CD14-positive monocyte (primary cell): Measurements from ENCODE around the gene SEPTIN7. TPM values are rescaled to one million over a fixed set of nuclear protein-coding genes. Genes with fewer than 3 reads are reported as not detected.
"Not testable (repeated sequence)": the region's sequence is repeated elsewhere in the genome, so short reads cannot be mapped to it uniquely, and the experiment has no call there.

Experiments used
- DNase-seq, 3 donors: peaks; one replicate each; pipeline ENCODE4 v3.0.0-alpha.2; 2011 to 2022
- H2AFZ ChIP-seq: 2 replicates; pipeline ENCODE4 v1.6.0; 2012; ENCODE audit warnings: mild to moderate bottlenecking, low read depth, low read length, inconsistent platforms; ENCODE audit not compliant: insufficient read depth, poor library complexity, severe bottlenecking
- H3K27ac ChIP-seq, 2 donors: 1 replicate in 1 of 2; 2 replicates in 1 of 2; pipeline ENCODE4 v1.5.1; 2012 to 2013; ENCODE audit warnings: low read length in 2 of 2, control low read depth in 1 of 2, inconsistent platforms in 1 of 2, low read depth in 1 of 2, mild to moderate bottlenecking in 1 of 2
- H3K27me3 ChIP-seq, 2 donors: one replicate each; pipeline versions ENCODE4 v1.6.0 to v1.6.1; 2011 to 2013; ENCODE audit warnings: low read length in 2 of 2; ENCODE audit not compliant: control insufficient read depth in 2 of 2, insufficient read depth in 2 of 2
- H3K36me3 ChIP-seq, 2 donors: replicated peaks in 1 of 2; 1 replicate in 1 of 2; 2 replicates in 1 of 2; pipeline versions ENCODE4 v1.5.1 to v1.6.1; 2012 to 2013; ENCODE audit warnings: low read length in 2 of 2, control low read depth in 1 of 2, inconsistent platforms in 1 of 2, mild to moderate bottlenecking in 1 of 2; ENCODE audit not compliant: insufficient read depth in 2 of 2, control insufficient read depth in 1 of 2
- H3K4me1 ChIP-seq, 2 donors: 1 replicate in 1 of 2; 2 replicates in 1 of 2; pipeline versions ENCODE4 v1.5.1 to v1.6.1; 2012 to 2013; ENCODE audit warnings: low read length in 2 of 2, control low read depth in 1 of 2, inconsistent platforms in 1 of 2, mild to moderate bottlenecking in 1 of 2, moderate library complexity in 1 of 2; ENCODE audit not compliant: insufficient read depth in 2 of 2, control insufficient read depth in 1 of 2
- H3K4me2 ChIP-seq: replicated peaks from 2 replicates; pipeline ENCODE3; 2012; ENCODE audit warnings: low read length, moderate library complexity, mild to moderate bottlenecking; ENCODE audit not compliant: poor library complexity, severe bottlenecking; ENCODE audit errors: extremely low read depth
- H3K4me3 ChIP-seq, 3 experiments: fragments of 200-600 bp in 1 of 3; sonication (generic) in 1 of 3; replicated peaks in 1 of 3; 1 replicate in 2 of 3; 2 replicates in 1 of 3; pipeline ENCODE4 v1.5.1; 2011 to 2013; ENCODE audit warnings: low read length in 3 of 3, mild to moderate bottlenecking in 3 of 3, control low read depth in 2 of 3, low read depth in 2 of 3, inconsistent platforms in 1 of 3, moderate library complexity in 1 of 3
- H3K79me2 ChIP-seq: 2 replicates; pipeline ENCODE4 v1.6.0; 2012; ENCODE audit warnings: mild to moderate bottlenecking, control low read depth, inconsistent platforms, low read length, moderate library complexity; ENCODE audit not compliant: insufficient read depth
- H3K9ac ChIP-seq: 2 replicates; pipeline ENCODE4 v1.6.0; 2017; ENCODE audit warnings: low read length, mild to moderate bottlenecking; ENCODE audit not compliant: insufficient read depth, poor library complexity, severe bottlenecking
- H3K9me3 ChIP-seq, 2 donors: replicated peaks in 1 of 2; 1 replicate in 1 of 2; 2 replicates in 1 of 2; pipeline versions ENCODE4 v1.5.1 to v1.6.1; 2012 to 2013; ENCODE audit warnings: low read length in 2 of 2, control low read depth in 1 of 2; ENCODE audit not compliant: control insufficient read depth in 1 of 2, insufficient read depth in 1 of 2
- H4K20me1 ChIP-seq: 2 replicates; pipeline ENCODE4 v1.6.0; 2012; ENCODE audit warnings: mild to moderate bottlenecking, low read length, control low read depth, moderate library complexity; ENCODE audit not compliant: insufficient read depth
- H3K27ac Mint-ChIP-seq, 7 donors: one replicate each; pipeline ENCODE4 v1.8.0; 2020; ENCODE audit warnings: mild to moderate bottlenecking in 7 of 7, mixed read lengths in 7 of 7, moderate library complexity in 6 of 7, inconsistent platforms in 2 of 7
- H3K27me3 Mint-ChIP-seq, 3 donors: one replicate each; pipeline ENCODE4 v1.8.0; 2021 to 2022; ENCODE audit warnings: low read depth in 3 of 3, mild to moderate bottlenecking in 3 of 3, mixed read lengths in 3 of 3, moderate library complexity in 3 of 3, inconsistent platforms in 1 of 3
- H3K36me3 Mint-ChIP-seq, 2 donors: one replicate each; pipeline ENCODE4 v1.8.0; 2020; ENCODE audit warnings: mixed read lengths in 2 of 2, inconsistent platforms in 1 of 2, mild to moderate bottlenecking in 1 of 2
- H3K4me1 Mint-ChIP-seq: one replicate; pipeline ENCODE4 v1.8.0; 2020; ENCODE audit warnings: mild to moderate bottlenecking, mixed read lengths
- H3K4me3 Mint-ChIP-seq, 2 donors: one replicate each; pipeline ENCODE4 v1.8.0; 2020; ENCODE audit warnings: mild to moderate bottlenecking in 2 of 2, mixed read lengths in 2 of 2, moderate library complexity in 1 of 2
- H3K9me3 Mint-ChIP-seq, 7 donors: one replicate each; pipeline ENCODE4 v1.8.0; 2020 to 2022; ENCODE audit warnings: mixed read lengths in 7 of 7, mild to moderate bottlenecking in 6 of 7, moderate library complexity in 6 of 7, inconsistent platforms in 2 of 7
- WGBS: methylation state at CpG from one replicate; pipeline ENCODE4 v1.1.5; 2013; ENCODE audit warnings: missing lambda C conversion rate; ENCODE audit not compliant: insufficient coverage; 5-methylcytosine and 5-hydroxymethylcytosine counted together
- intact Hi-C, 2 donors: fragments of 100-400 bp; cut with micrococcal nuclease; formaldehyde crosslinking; loops; one replicate each; pipeline versions ENCODE4 v1.15.0 to v1.15.1; 2023
- polyA plus RNA-seq, 3 donors: library from polyadenylated mRNA; depleted of rRNA in 1 of 3; unstranded in 2 of 3; stranded (reverse) in 1 of 3; fragments of 300-500 nt in 2 of 3; fragments of >200 nt in 1 of 3; fragmentation: Illumina TruSeq in 2 of 3; gene quantifications; 1 replicate in 2 of 3; 2 replicates in 1 of 3; pipeline ENCODE4 v1.2.3, GENCODE V29; 2012 to 2021
- TF ChIP-seq, protein P1 (sequence below): fragments of 200-600 bp; IDR thresholded peaks from one replicate; pipeline ENCODE4 v1.8.0; 2022; ENCODE audit warnings: antibody characterized with exemption, mild to moderate bottlenecking

Gene SEPTIN7
- polyA plus RNA-seq, 3 donors: 60.9 to 322 (median 224) TPM

DNA sequence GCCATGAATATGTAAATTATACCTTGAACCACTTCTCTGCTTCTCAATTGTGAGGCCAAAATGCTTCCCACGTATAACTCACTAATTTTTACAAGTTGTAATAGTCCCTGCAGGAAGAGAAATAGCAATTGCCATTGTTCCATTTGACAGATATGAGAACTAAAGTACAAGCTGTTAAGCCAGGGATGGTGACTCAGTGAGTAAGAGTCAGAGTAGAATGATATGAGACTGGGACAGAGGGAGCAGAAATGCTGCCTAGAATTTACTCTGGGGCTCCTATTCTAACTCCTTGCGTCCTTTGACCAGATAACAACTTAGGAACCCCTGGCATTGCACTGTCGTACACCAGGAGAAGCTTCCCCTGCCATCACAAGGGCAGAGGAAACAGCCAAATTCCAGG lies 45.1 kb upstream of the SEPTIN7 start:
- H3K4me1 ChIP-seq: no peaks in the 10 kb centered on the region
- H3K27ac ChIP-seq: no peak overlapping the region
- no peak overlapping the region for H3K4me3 ChIP-seq
- TF ChIP-seq, protein P1, sequence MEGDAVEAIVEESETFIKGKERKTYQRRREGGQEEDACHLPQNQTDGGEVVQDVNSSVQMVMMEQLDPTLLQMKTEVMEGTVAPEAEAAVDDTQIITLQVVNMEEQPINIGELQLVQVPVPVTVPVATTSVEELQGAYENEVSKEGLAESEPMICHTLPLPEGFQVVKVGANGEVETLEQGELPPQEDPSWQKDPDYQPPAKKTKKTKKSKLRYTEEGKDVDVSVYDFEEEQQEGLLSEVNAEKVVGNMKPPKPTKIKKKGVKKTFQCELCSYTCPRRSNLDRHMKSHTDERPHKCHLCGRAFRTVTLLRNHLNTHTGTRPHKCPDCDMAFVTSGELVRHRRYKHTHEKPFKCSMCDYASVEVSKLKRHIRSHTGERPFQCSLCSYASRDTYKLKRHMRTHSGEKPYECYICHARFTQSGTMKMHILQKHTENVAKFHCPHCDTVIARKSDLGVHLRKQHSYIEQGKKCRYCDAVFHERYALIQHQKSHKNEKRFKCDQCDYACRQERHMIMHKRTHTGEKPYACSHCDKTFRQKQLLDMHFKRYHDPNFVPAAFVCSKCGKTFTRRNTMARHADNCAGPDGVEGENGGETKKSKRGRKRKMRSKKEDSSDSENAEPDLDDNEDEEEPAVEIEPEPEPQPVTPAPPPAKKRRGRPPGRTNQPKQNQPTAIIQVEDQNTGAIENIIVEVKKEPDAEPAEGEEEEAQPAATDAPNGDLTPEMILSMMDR: no peak
- Mint-ChIP-seq H3K4me1 (peaks cover 2% of the 10 kb centered on the region), H3K27me3 (peaks cover 0 to 1% (median 0%) of the 10 kb centered on the region in 3 donors), H3K9me3 (peaks cover 0 to 3% (median 0%) of the 10 kb centered on the region in 7 donors), H3K4me3 (no peak overlapping the region), H3K36me3 (no peaks in the 10 kb centered on the region), H3K27ac (no peak overlapping the region)
- intact Hi-C loops: no loop called here
- H3K9me3 ChIP-seq: no peaks in the 10 kb centered on the region
- no peaks in the 10 kb centered on the region for H4K20me1 ChIP-seq
- H3K4me2 ChIP-seq: no peak overlapping the region
- no peak for DNase-seq
- H3K36me3 ChIP-seq: no peaks in the 10 kb centered on the region
- H3K79me2 ChIP-seq: no peaks in the 10 kb centered on the region
- H3K27me3 ChIP-seq: no peaks in the 10 kb centered on the region
- H2AFZ ChIP-seq: no peak overlapping the region
- no peak overlapping the region for H3K9ac ChIP-seq
- 90% methylated on average over 2 of the region's 3 CpGs for WGBS

DNA sequence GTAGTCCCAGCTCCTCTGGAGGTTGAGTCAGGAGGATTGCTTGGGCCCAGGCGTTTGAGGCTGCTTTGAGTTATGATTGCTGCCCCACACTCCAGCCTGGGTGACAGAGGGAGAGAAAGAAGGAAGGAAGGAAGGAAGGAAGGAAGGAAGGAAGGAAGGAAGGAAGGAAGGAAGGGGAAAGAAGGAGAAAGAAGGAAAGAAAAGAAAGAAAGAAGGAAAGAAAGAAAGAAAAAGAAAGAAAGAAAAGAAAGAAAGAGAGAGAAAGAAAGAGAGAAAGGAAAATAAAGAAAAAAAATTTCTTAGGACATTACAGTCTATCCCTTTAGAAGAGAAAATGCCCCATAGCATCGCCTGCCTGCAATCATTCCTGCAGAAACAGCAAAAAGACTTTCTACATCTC lies 44.4 kb upstream of the SEPTIN7 start:
- H3K4me3 Mint-ChIP-seq, H3K27ac ChIP-seq, H3K4me1 ChIP-seq, H3K4me1 Mint-ChIP-seq, H3K4me3 ChIP-seq, H3K9me3 ChIP-seq, H2AFZ ChIP-seq, DNase-seq, H3K36me3 ChIP-seq, H3K36me3 Mint-ChIP-seq, H3K79me2 ChIP-seq, H3K9me3 Mint-ChIP-seq, H3K27ac Mint-ChIP-seq, H3K9ac ChIP-seq, H3K27me3 ChIP-seq, H3K4me2 ChIP-seq, H3K27me3 Mint-ChIP-seq, H4K20me1 ChIP-seq, intact Hi-C loops: not testable (repeated sequence)
- 96% methylated on average over 2 of the region's 2 CpGs for WGBS
